Thyroid gland (tissue), 4 donors: ENCODE data around the gene NSMCE3. TPM values are rescaled to one million over a fixed set of nuclear protein-coding genes. Genes with fewer than 3 reads are reported as not detected.

Experiments used
- DNase-seq, 2 donors: peaks; one replicate each; pipeline ENCODE4 v3.0.0-alpha.2; 2019
- H3K27ac ChIP-seq, 3 donors: fragments of 200-600 bp; sonication (generic); 1 replicate in 2 of 3; 2 replicates in 1 of 3; pipeline ENCODE4 v1.5.1; 2016 to 2019; ENCODE audit warnings: mild to moderate bottlenecking in 1 of 3, moderate library complexity in 1 of 3
- H3K27me3 ChIP-seq: fragments of 200-600 bp; sonication (generic); one replicate; pipeline ENCODE4 v1.5.1; 2019
- H3K36me3 ChIP-seq, 2 donors: fragments of 200-600 bp; sonication (generic); one replicate each; pipeline ENCODE4 v1.5.1; 2016 to 2019
- H3K4me1 ChIP-seq, 2 donors: fragments of 200-600 bp; sonication (generic); one replicate each; pipeline ENCODE4 v1.5.1; 2017 to 2019
- H3K4me3 ChIP-seq, 3 donors: fragments of 200-600 bp; sonication (generic); replicated peaks in 1 of 3; 1 replicate in 2 of 3; 2 replicates in 1 of 3; pipeline ENCODE4 v1.5.1; 2016; ENCODE audit warnings: mild to moderate bottlenecking in 1 of 3
- H3K9me3 ChIP-seq: fragments of 200-600 bp; sonication (generic); one replicate; pipeline ENCODE4 v1.5.1; 2017
- POLR2A ChIP-seq, 2 donors: fragments of 450-650 bp; IDR thresholded peaks; one replicate each; pipeline ENCODE4 v1.6.1; 2017; ENCODE audit warnings: antibody characterized with exemption in 2 of 2, mild to moderate bottlenecking in 2 of 2, moderate library complexity in 1 of 2
- WGBS, 2 donors: methylation state at CpG; one replicate each; pipeline ENCODE4 v1.1.5; 2017; 5-methylcytosine and 5-hydroxymethylcytosine counted together
- intact Hi-C: fragments of 100-400 bp; cut with DNase I; formaldehyde crosslinking; loops from one replicate; pipeline ENCODE4 v1.15.1; 2023
- total RNA-seq, 4 donors: library from RNA; depleted of rRNA; stranded (reverse); fragments of >200 nt; gene quantifications; one replicate each; pipeline ENCODE4 v1.2.3, GENCODE V29; 2016
- TF ChIP-seq, protein P1 (sequence below), 6 experiments: fragments of 200-600 bp in 3 of 6; fragments of 450-650 bp in 3 of 6; sonication (generic) in 3 of 6; IDR thresholded peaks; one replicate each; pipeline ENCODE4 v1.5.1; 2016 to 2019; ENCODE audit warnings: antibody characterized with exemption in 6 of 6, mild to moderate bottlenecking in 2 of 6, inconsistent platforms in 1 of 6, moderate library complexity in 1 of 6

NSMCE3 gene
- total RNA-seq, 4 donors from 2014 or later, result 19.6 to 21.7 (median 20.8) TPM

DNA sequence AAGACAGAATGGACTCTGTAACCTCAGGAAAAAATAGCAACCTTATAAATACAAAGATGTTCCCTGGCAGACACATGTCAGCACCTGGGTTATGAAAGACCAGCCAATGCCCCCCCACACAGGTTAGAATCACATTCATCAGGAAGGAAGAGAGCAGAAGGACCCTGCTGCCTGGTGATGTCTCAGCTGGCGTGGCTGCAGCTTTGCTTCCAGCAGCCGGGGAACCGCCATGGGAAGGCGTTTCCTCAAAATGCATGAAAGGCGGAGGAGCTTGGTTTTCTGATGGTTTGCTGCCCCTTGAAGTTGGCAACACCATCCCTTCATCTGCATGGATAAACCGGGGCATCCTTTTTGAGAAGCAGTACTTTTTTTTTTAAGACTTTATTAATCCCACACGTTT lies 10.9 kb upstream of the NSMCE3 start:
- H3K4me1 ChIP-seq, result peaks cover 10 to 16% of the 10 kb centered on the region in 2 donors
- H3K36me3 ChIP-seq, result no peaks in the 10 kb centered on the region
- intact Hi-C loops, result loop anchor here (10.0 kb wide), 1 partner anchor 64 kb away; no protein-coding TSS in a partner anchor
- no peak for DNase-seq
- no peak for TF ChIP-seq POLR2A (IDR thresholded peaks at IDR 0.05)
- TF ChIP-seq, protein P1, sequence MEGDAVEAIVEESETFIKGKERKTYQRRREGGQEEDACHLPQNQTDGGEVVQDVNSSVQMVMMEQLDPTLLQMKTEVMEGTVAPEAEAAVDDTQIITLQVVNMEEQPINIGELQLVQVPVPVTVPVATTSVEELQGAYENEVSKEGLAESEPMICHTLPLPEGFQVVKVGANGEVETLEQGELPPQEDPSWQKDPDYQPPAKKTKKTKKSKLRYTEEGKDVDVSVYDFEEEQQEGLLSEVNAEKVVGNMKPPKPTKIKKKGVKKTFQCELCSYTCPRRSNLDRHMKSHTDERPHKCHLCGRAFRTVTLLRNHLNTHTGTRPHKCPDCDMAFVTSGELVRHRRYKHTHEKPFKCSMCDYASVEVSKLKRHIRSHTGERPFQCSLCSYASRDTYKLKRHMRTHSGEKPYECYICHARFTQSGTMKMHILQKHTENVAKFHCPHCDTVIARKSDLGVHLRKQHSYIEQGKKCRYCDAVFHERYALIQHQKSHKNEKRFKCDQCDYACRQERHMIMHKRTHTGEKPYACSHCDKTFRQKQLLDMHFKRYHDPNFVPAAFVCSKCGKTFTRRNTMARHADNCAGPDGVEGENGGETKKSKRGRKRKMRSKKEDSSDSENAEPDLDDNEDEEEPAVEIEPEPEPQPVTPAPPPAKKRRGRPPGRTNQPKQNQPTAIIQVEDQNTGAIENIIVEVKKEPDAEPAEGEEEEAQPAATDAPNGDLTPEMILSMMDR (IDR thresholded peaks at IDR 0.05), result no peak
- no peak overlapping the region for H3K4me3 ChIP-seq
- no peaks in the 10 kb centered on the region for H3K9me3 ChIP-seq
- H3K27me3 ChIP-seq, result no peaks in the 10 kb centered on the region
- 66 to 68% methylated on average over 7 of the region's 7 CpGs for whole genome bisulfite sequencing, 2 donors
- no peak overlapping the region for H3K27ac ChIP-seq

DNA sequence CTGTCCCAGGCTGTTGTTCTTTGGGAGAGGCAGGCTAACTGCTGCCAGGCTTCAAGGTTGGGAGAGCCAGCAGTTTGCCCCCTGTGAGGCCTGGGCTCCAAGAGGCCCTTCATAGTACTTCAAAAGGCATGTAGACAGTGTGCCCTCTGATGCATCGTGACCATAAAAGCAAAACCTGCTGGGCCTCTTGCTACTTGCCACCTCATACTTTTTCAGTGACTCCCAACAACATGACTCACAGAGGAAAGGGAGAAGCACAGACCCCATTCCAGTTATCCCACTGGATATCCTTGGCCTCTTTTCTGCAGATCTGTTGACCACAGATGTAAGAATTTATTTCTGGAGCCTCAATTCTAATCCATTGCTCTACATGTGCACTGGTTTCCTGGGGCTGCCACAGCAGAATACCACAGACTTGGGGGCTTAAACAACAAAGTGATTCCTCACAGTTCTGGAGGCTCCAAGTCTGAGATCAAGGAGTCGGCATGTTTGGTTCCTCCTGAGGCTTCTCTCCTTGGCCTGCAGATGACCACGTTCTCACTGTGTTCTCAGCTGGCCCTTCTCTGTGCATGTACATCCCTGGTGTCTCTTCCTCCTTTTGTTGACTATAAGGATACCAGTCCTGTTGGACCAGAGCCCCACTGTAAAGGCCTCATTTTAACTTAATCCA lies 8.9 kb upstream of the NSMCE3 start:
- intact Hi-C loops, result no loop called here

DNA sequence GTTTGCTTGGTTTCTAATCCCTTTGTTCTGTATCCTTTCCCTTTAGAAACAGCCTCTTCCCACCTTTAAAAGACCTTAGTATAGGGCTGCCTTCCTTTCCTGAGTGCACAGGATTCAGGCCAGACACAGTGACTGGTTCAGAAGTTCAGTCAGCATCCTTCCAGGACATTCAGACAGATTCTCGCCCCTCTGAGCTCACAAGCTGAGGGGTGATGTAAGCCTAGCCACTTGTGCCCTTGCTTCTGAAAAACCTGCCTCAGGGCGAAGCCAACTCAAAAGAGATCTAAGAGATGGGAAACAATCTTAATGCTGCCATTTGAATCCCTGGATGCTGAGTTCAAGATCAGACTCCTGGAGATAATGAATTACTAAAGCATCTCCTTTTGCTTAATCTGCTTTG lies 6.7 kb upstream of the NSMCE3 start:
- Histone ChIP-seq H3K27me3 (no peaks in the 10 kb centered on the region), H3K9me3 (no peaks in the 10 kb centered on the region), H3K4me3 (no peak overlapping the region), H3K36me3 (no peaks in the 10 kb centered on the region), H3K27ac (no peak overlapping the region), H3K4me1 (peaks cover 10 to 16% of the 10 kb centered on the region in 2 donors)
- intact Hi-C loops, result no loop called here
- no peak for TF ChIP-seq POLR2A (IDR thresholded peaks at IDR 0.05)
- TF ChIP-seq, protein P1 (IDR thresholded peaks at IDR 0.05), result no peak
- no peak for DNase-seq
- WGBS, 2 donors, result 87 to 92% methylated on average over 2 of the region's 2 CpGs

More for the DNA sequence above, 8.9 kb upstream of the NSMCE3 start:
- TF ChIP-seq, protein P1 (IDR thresholded peaks at IDR 0.05), result no peak
- peak in 1 of 2 donors; percentile 16 for TF ChIP-seq POLR2A (IDR thresholded peaks at IDR 0.05)
- Histone ChIP-seq H3K4me3 (no peak overlapping the region), H3K27me3 (no peaks in the 10 kb centered on the region), H3K9me3 (no peaks in the 10 kb centered on the region), H3K27ac (peak overlapping the region; percentile 61 to 88 (median 71)), H3K4me1 (peaks cover 10 to 16% of the 10 kb centered on the region in 2 donors), H3K36me3 (no peaks in the 10 kb centered on the region)
- peak; percentile 87 to 90 for DNase-seq
- WGBS, 2 donors, result 36 to 42% methylated on average over 3 of the region's 3 CpGs

DNA sequence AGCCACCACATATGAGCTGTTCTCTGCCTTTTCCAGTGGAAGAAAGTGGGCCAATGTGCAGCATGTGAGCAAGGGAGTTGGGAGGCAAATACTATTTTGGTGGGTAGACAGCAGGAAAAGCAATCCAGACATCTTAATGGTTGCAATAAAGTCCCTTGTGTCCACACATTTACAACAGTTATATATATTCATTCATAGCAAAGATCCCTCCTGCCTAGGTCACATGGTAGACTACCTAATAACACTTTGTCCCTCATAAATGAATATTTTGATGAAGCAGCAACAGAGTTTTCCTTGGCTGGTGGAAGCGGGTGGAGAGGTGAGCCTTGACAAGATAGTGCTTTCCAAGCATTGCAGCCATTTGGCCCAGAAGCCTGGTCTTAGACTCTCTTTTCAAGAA lies 6.2 kb upstream of the NSMCE3 start:
- H3K9me3 ChIP-seq, result no peaks in the 10 kb centered on the region
- intact Hi-C loops, result no loop called here
- no peak for TF ChIP-seq POLR2A (IDR thresholded peaks at IDR 0.05)
- TF ChIP-seq, protein P1 (IDR thresholded peaks at IDR 0.05), result no peak
- 85 to 91% methylated on average over 1 of the region's 1 CpG for WGBS, 2 donors
- no peak for DNase-seq
- H3K4me3 ChIP-seq, result no peak overlapping the region
- H3K36me3 ChIP-seq, result no peaks in the 10 kb centered on the region
- H3K4me1 ChIP-seq, result peaks cover 10 to 16% of the 10 kb centered on the region in 2 donors
- no peaks in the 10 kb centered on the region for H3K27me3 ChIP-seq
- H3K27ac ChIP-seq, result no peak overlapping the region

DNA sequence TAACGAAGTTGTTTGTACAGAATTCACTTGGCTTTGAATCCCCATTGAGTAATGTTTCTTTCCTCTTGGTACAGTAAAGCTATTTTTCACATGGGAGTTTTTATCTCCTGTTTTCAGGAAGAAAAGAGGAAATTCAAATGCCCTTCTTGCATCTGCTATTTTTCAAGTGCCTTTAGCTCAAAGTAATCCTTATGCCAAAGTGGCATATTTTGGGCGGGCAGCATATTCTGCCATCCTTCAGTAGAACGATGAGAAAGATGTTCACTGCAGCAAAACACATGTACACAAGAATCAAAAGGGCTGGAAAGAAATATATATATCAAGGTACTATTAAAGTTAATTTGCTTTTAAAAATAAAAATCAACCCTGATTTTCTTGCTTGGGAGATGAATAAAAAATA lies 5.3 kb upstream of the NSMCE3 start:
- intact Hi-C loops, result no loop called here
- 84 to 93% methylated on average over 3 of the region's 3 CpGs for WGBS, 2 donors
- Histone ChIP-seq H3K9me3 (no peaks in the 10 kb centered on the region), H3K4me1 (peaks cover 16% of the 10 kb centered on the region in 2 donors), H3K36me3 (no peaks in the 10 kb centered on the region), H3K27me3 (no peaks in the 10 kb centered on the region), H3K4me3 (no peak overlapping the region), H3K27ac (no peak overlapping the region)
- TF ChIP-seq, protein P1 (IDR thresholded peaks at IDR 0.05), result no peak
- no peak for TF ChIP-seq POLR2A (IDR thresholded peaks at IDR 0.05)
- no peak for DNase-seq
